Right lobe of liver (tissue), 4 donors: ENCODE results near the gene CCDC9B.

Experiments used
- CTCF ChIP-seq, 4 donors: fragments of 200-600 bp in 3 of 4; fragments of 450-650 bp in 1 of 4; IDR thresholded peaks; one replicate each; pipeline versions ENCODE4 v1.5.1 to v1.8.0; 2016 to 2022; ENCODE audit warnings: antibody characterized with exemption in 4 of 4, mild to moderate bottlenecking in 2 of 4
- POLR2A ChIP-seq: fragments of 450-650 bp; IDR thresholded peaks from one replicate; pipeline ENCODE4 v1.6.1; 2017; ENCODE audit warnings: antibody characterized with exemption, mild to moderate bottlenecking
- donor health status: DM: no; HTN: no; CAD: no.
- donor health status: DM: no; HTN: no; CAD: no.
- donor health status: DM: no; HTN: yes; CAD: no.

- peak; percentile 80 to 89 (median 88) for TF ChIP-seq CTCF (IDR thresholded peaks at IDR 0.05)
- TF ChIP-seq POLR2A: no peak
These were observed 19.8 kb downstream of the CCDC9B start for GRCh38 chr15:40320931-40321371.
